Measurements from ENCODE around the gene UQCC3. TPM values are rescaled to one million over a fixed set of nuclear protein-coding genes. Genes with fewer than 3 reads are reported as not detected.

UQCC3 gene
- total RNA-seq, 1 experiment from 2014 or later = 23.9 TPM

- Histone ChIP-seq H3K4me1 (peaks cover 21% of the 10 kb centered on the region), H3K36me3 (ENCODE audit: control insufficient read depth, insufficient read depth, low read length) (peaks cover 5% of the 10 kb centered on the region), H3K9me3 (no peaks in the 10 kb centered on the region), H3K27me3 (replicated peaks; ENCODE audit: control insufficient read depth, insufficient read depth, low read length) (no peaks in the 10 kb centered on the region), H3K4me3 (ENCODE audit: low read depth, low read length) (peak overlapping the region; percentile 66)
- ChIA-PET POLR2A (interaction anchor here (0.6 to 4.5 kb wide), 8 partner anchors 19 to 116 kb away, joined by 3 to 43 read pairs (median 6); partner anchors contain the start of genes C11orf98, CSKMT, LBHD1 and MTA2), CTCF (interaction anchor here (0.7 to 1.6 kb wide), 2 partner anchors 54 to 108 kb away, joined by 4 to 11 read pairs; partner anchors contain the start of genes TUT1 and ZBTB3)
- H3K4me1 Mint-ChIP-seq (ENCODE audit: low read depth, unreplicated experiment) = peaks cover 5% of the 10 kb centered on the region
- TF ChIP-seq CTCF (IDR thresholded peaks at IDR 0.05; ENCODE audit: insufficient read depth in 1 of 2, low read depth in 1 of 2, low read length in 1 of 2, severe bottlenecking in 1 of 2, unreplicated experiment in 1 of 2) = no peak
- peak overlapping the region; percentile 91 for H3K4me3 Mint-ChIP-seq (ENCODE audit: unreplicated experiment)
- no peaks in the 10 kb centered on the region for H3K9me3 Mint-ChIP-seq (ENCODE audit: unreplicated experiment)
- DNase-seq = no peak
- intact Hi-C loops (cut with micrococcal nuclease; ENCODE audit: unreplicated experiment) = loop anchor here (5.0 kb wide), 1 partner anchor 33 kb away; the partner anchor contains the start of genes EML3 and ROM1
- H3K36me3 Mint-ChIP-seq (ENCODE audit: insufficient read depth, unreplicated experiment) = peaks cover 69% of the 10 kb centered on the region
- BruUV-seq (replicated peaks) = no TSS peak
- H3K27ac Mint-ChIP-seq (ENCODE audit: unreplicated experiment) = peak overlapping the region; percentile 91
- no peaks in the 10 kb centered on the region for H3K27me3 Mint-ChIP-seq (ENCODE audit: insufficient read depth, unreplicated experiment)
Measured at GRCh38 chr11:62645671-62645945, 25.9 kb upstream of the UQCC3 start.

GRCh38 chr11:62645946-62646824 is 25.3 kb upstream of the UQCC3 start, which contains the start of gene GANAB:
Gene GANAB, minus strand, starts transcription at chr11:62646613. Its CDS starts 14 bp downstream, at chr11:62646599.
- POLR2A ChIA-PET = interaction anchor here (0.6 to 4.5 kb wide), 16 partner anchors 18 to 387 kb away, joined by 3 to 43 read pairs (median 4); partner anchors contain the start of genes B3GAT3, C11orf98, CSKMT and LBHD1
- TF ChIP-seq CTCF (IDR thresholded peaks at IDR 0.05; ENCODE audit: insufficient read depth in 1 of 2, low read depth in 1 of 2, low read length in 1 of 2, severe bottlenecking in 1 of 2, unreplicated experiment in 1 of 2) = no peak
- intact Hi-C loops (cut with micrococcal nuclease; ENCODE audit: unreplicated experiment) = loop anchor here (1.0 to 5.0 kb wide), 4 partner anchors 19 to 55 kb away; partner anchors contain the start of genes C11orf98, CSKMT, EML3 and ROM1
- Mint-ChIP-seq H3K9me3 (ENCODE audit: unreplicated experiment) (no peaks in the 10 kb centered on the region), H3K27me3 (ENCODE audit: insufficient read depth, unreplicated experiment) (no peaks in the 10 kb centered on the region), H3K36me3 (ENCODE audit: insufficient read depth, unreplicated experiment) (peaks cover 65% of the 10 kb centered on the region), H3K4me3 (ENCODE audit: unreplicated experiment) (peak within 1 kb of the TSS; percentile 91), H3K4me1 (ENCODE audit: low read depth, unreplicated experiment) (no peaks in the 10 kb centered on the region), H3K27ac (ENCODE audit: unreplicated experiment) (peak within 1 kb of the TSS; percentile 91)
- H3K36me3 ChIP-seq (ENCODE audit: control insufficient read depth, insufficient read depth, low read length) = peaks cover 5% of the 10 kb centered on the region
- H3K4me3 ChIP-seq (ENCODE audit: low read depth, low read length) = peak within 1 kb of the TSS; percentile 66
- H3K27me3 ChIP-seq (replicated peaks; ENCODE audit: control insufficient read depth, insufficient read depth, low read length) = no peaks in the 10 kb centered on the region
- CTCF ChIA-PET = interaction anchor here (0.7 to 1.6 kb wide), 2 partner anchors 55 to 108 kb away, joined by 4 to 11 read pairs; partner anchors contain the start of genes TUT1 and ZBTB3
- H3K9me3 ChIP-seq = no peaks in the 10 kb centered on the region
- peak; percentile 99 for DNase-seq
- TSS peak; percentile 51 for BruUV-seq (replicated peaks)
- peaks cover 17% of the 10 kb centered on the region for H3K4me1 ChIP-seq
